Astrocyte (in vitro differentiated cells and primary cell): ENCODE measurements around the gene PI4KA. TPM values are rescaled to one million over a fixed set of nuclear protein-coding genes. Genes with fewer than 3 reads are reported as not detected.
A peak's percentile ranks its signal among the peaks of the same experiment; 100 is the strongest.

Experiments used
- DNase-seq: peaks from one replicate; pipeline ENCODE4 v3.0.0-alpha.2; 2010; ENCODE audit warnings: low read depth
- FAIRE-seq: peaks from 2 replicates; lab custom pipeline; 2011; peaks lifted over from hg19 to GRCh38; lab: Jason Lieb, UNC
- H2AFZ ChIP-seq: 2 replicates; pipeline ENCODE4 v1.6.0; 2012; ENCODE audit warnings: low read depth, low read length, inconsistent platforms
- H3K27ac ChIP-seq: 2 replicates; pipeline ENCODE4 v1.5.1; 2011; ENCODE audit warnings: low read depth, low read length, inconsistent platforms
- H3K27me3 ChIP-seq: 2 replicates; pipeline ENCODE4 v1.6.0; 2011; ENCODE audit warnings: low read length, inconsistent platforms; ENCODE audit not compliant: insufficient read depth
- H3K36me3 ChIP-seq: 2 replicates; pipeline ENCODE4 v1.5.1; 2011; ENCODE audit warnings: low read length, inconsistent platforms; ENCODE audit not compliant: insufficient read depth
- H3K4me1 ChIP-seq: 2 replicates; pipeline ENCODE4 v1.5.1; 2011; ENCODE audit warnings: low read length, inconsistent platforms; ENCODE audit not compliant: insufficient read depth
- H3K4me2 ChIP-seq: 2 replicates; pipeline ENCODE4 v1.6.0; 2012; ENCODE audit warnings: low read length, inconsistent platforms
- H3K4me3 ChIP-seq: 2 replicates; pipeline ENCODE4 v1.5.1; 2011; ENCODE audit warnings: low read depth, mild to moderate bottlenecking, low read length, inconsistent platforms; ENCODE audit not compliant: insufficient read depth
- H3K79me2 ChIP-seq: 2 replicates; pipeline ENCODE4 v1.6.0; 2012; ENCODE audit warnings: mild to moderate bottlenecking, low read length, inconsistent platforms; ENCODE audit not compliant: insufficient read depth
- H3K9ac ChIP-seq: 2 replicates; pipeline ENCODE4 v1.6.0; 2012; ENCODE audit warnings: mild to moderate bottlenecking, low read length, inconsistent platforms
- H3K9me3 ChIP-seq: 2 replicates; pipeline ENCODE4 v1.5.1; 2012; ENCODE audit warnings: low read depth, mild to moderate bottlenecking, low read length, inconsistent platforms; ENCODE audit not compliant: insufficient read depth
- H4K20me1 ChIP-seq: 2 replicates; pipeline ENCODE4 v1.6.0; 2012; ENCODE audit warnings: low read length, inconsistent platforms; ENCODE audit not compliant: insufficient read depth
- H3K27ac Mint-ChIP-seq: one replicate; pipeline ENCODE4 v1.8.0; 2021; ENCODE audit warnings: mild to moderate bottlenecking, mixed read lengths; ENCODE audit not compliant: unreplicated experiment
- H3K27me3 Mint-ChIP-seq: one replicate; pipeline ENCODE4 v1.8.0; 2021; ENCODE audit warnings: low read depth, mixed read lengths; ENCODE audit not compliant: unreplicated experiment
- H3K36me3 Mint-ChIP-seq: one replicate; pipeline ENCODE4 v1.8.0; 2021; ENCODE audit warnings: low read depth, mixed read lengths; ENCODE audit not compliant: unreplicated experiment
- H3K4me1 Mint-ChIP-seq: one replicate; pipeline ENCODE4 v1.8.0; 2021; ENCODE audit warnings: low read depth, mixed read lengths; ENCODE audit not compliant: unreplicated experiment
- H3K4me3 Mint-ChIP-seq: one replicate; pipeline ENCODE4 v1.8.0; 2021; ENCODE audit warnings: mild to moderate bottlenecking, moderate library complexity, mixed read lengths; ENCODE audit not compliant: unreplicated experiment
- H3K9me3 Mint-ChIP-seq: one replicate; pipeline ENCODE4 v1.8.0; 2021; ENCODE audit warnings: mild to moderate bottlenecking, mixed read lengths; ENCODE audit not compliant: unreplicated experiment
- EZH2 ChIP-seq: IDR thresholded peaks from 2 replicates; pipeline ENCODE4 v1.6.1; 2012; ENCODE audit warnings: mild to moderate bottlenecking, low read length, inconsistent platforms; ENCODE audit not compliant: insufficient read depth
- total RNA-seq: library from RNA; stranded (reverse); gene quantifications from 2 replicates; pipeline ENCODE4 v1.2.1, GENCODE V29; 2021
- TF ChIP-seq, protein P1 (sequence below): IDR thresholded peaks from 2 replicates; pipeline ENCODE4 v1.5.1; 2011; ENCODE audit warnings: low read depth, mild to moderate bottlenecking, inconsistent platforms, low read length, moderate library complexity; ENCODE audit not compliant: insufficient read depth

The PI4KA gene
- total RNA-seq, 1 donor from 2014 or later, result 35.9 TPM

DNA sequence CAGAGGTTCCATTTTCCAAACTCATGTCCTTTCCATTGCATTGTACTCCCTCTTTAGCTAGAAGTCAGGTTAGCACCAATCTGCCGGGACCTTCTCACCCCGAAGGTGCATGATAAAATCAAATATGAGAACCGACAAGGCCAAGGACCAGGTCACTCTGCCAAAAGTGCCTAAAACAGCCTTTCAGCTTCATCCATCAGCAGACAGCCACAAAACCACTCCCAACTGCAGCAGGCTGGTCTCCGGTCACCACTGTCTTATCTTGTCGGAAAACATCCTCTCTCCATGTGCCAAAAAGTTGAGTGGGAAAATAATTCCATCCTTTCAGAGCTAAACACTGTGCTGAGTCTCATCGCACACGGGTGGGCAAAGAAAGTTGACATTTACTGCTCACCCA is 1.4 kb downstream of the PI4KA start:
- H4K20me1 ChIP-seq, result peaks cover 50% of the 10 kb centered on the region
- no peaks in the 10 kb centered on the region for H3K36me3 ChIP-seq
- H3K79me2 ChIP-seq, result peaks cover 64% of the 10 kb centered on the region
- no peak for TF ChIP-seq EZH2
- TF ChIP-seq, protein P1, sequence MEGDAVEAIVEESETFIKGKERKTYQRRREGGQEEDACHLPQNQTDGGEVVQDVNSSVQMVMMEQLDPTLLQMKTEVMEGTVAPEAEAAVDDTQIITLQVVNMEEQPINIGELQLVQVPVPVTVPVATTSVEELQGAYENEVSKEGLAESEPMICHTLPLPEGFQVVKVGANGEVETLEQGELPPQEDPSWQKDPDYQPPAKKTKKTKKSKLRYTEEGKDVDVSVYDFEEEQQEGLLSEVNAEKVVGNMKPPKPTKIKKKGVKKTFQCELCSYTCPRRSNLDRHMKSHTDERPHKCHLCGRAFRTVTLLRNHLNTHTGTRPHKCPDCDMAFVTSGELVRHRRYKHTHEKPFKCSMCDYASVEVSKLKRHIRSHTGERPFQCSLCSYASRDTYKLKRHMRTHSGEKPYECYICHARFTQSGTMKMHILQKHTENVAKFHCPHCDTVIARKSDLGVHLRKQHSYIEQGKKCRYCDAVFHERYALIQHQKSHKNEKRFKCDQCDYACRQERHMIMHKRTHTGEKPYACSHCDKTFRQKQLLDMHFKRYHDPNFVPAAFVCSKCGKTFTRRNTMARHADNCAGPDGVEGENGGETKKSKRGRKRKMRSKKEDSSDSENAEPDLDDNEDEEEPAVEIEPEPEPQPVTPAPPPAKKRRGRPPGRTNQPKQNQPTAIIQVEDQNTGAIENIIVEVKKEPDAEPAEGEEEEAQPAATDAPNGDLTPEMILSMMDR, result no peak
- no peaks in the 10 kb centered on the region for H3K27me3 ChIP-seq
- FAIRE-seq (no peak), DNase-seq (no peak)
- Mint-ChIP-seq H3K27ac (no peak overlapping the region), H3K9me3 (no peaks in the 10 kb centered on the region), H3K4me3 (peak overlapping the region; percentile 89), H3K4me1 (peaks cover 2% of the 10 kb centered on the region), H3K27me3 (no peaks in the 10 kb centered on the region), H3K36me3 (peaks cover 4% of the 10 kb centered on the region)
- peaks cover 11% of the 10 kb centered on the region for H3K4me1 ChIP-seq
- H2AFZ ChIP-seq, result no peak overlapping the region
- no peak overlapping the region for H3K27ac ChIP-seq
- H3K4me2 ChIP-seq, result peak overlapping the region; percentile 94
- peak overlapping the region; percentile 77 for H3K4me3 ChIP-seq
- peak overlapping the region; percentile 79 for H3K9ac ChIP-seq
- no peaks in the 10 kb centered on the region for H3K9me3 ChIP-seq

DNA sequence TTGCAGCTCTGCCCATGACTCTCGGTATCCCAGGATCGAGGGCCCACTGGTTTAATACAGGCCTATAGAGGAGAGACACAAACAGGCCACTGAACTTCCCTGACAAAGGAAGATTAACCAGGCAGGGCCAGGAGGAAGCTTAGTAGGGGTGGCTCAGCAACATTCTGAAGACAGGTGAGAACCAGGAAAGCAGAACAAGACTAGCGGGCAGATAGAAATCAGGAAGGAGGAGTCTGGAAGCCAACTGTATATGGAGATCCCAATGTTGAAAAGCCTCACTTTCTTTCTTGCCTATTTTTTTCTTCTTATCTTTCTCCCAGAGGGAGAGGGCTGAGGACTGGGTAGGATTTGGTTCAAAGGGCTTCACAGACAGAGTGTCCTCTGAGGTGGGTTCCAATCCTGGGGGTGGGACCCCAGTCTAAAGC is 5.4 kb downstream of the PI4KA start:
- H2AFZ ChIP-seq, result no peak overlapping the region
- no peaks in the 10 kb centered on the region for H3K9me3 Mint-ChIP-seq
- no peak overlapping the region for H3K4me2 ChIP-seq
- no peak overlapping the region for H3K4me3 Mint-ChIP-seq
- DNase-seq, result no peak
- no peaks in the 10 kb centered on the region for H3K9me3 ChIP-seq
- H3K4me1 ChIP-seq, result peaks cover 8% of the 10 kb centered on the region
- no peak overlapping the region for H3K9ac ChIP-seq
- no peak for FAIRE-seq
- H3K36me3 Mint-ChIP-seq, result peaks cover 2% of the 10 kb centered on the region
- H3K36me3 ChIP-seq, result no peaks in the 10 kb centered on the region
- H3K27ac Mint-ChIP-seq, result no peak overlapping the region
- no peaks in the 10 kb centered on the region for H3K27me3 Mint-ChIP-seq
- no peak for TF ChIP-seq EZH2
- TF ChIP-seq, protein P1, result no peak
- H3K27me3 ChIP-seq, result no peaks in the 10 kb centered on the region
- no peak overlapping the region for H3K4me3 ChIP-seq
- H4K20me1 ChIP-seq, result peaks cover 77% of the 10 kb centered on the region
- no peak overlapping the region for H3K27ac ChIP-seq
- H3K4me1 Mint-ChIP-seq, result peaks cover 2% of the 10 kb centered on the region
- peaks cover 88% of the 10 kb centered on the region for H3K79me2 ChIP-seq

DNA sequence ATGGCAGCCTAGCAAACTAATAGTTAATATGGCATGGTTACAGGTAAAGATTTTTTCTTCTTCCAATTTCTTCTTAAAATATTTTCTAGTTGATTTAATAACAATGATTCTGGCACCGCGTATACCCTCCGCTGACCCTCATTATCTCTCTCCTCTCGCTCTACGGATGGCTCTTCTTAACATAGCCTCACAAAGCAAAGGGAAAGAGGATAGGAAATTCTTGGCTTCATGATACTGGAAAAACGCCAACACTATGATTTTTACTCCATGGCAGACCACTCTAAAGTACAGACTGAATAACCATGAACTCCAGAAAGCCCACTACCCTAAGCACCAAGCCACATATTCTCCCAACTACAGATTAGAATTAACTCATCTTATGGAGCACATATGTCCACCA is 6.1 kb downstream of the PI4KA start:
- DNase-seq (no peak), FAIRE-seq (no peak)
- H4K20me1 ChIP-seq, result peaks cover 79% of the 10 kb centered on the region

More for the DNA sequence above, 6.1 kb downstream of the PI4KA start:
- Histone ChIP-seq H3K27ac (no peak overlapping the region), H3K4me2 (no peak overlapping the region), H3K27me3 (no peaks in the 10 kb centered on the region), H3K4me3 (no peak overlapping the region), H3K9me3 (no peaks in the 10 kb centered on the region), H3K9ac (no peak overlapping the region), H2AFZ (no peak overlapping the region), H3K4me1 (peaks cover 5% of the 10 kb centered on the region), H3K36me3 (no peaks in the 10 kb centered on the region), H3K79me2 (peaks cover 88% of the 10 kb centered on the region)
- Mint-ChIP-seq H3K36me3 (peaks cover 2% of the 10 kb centered on the region), H3K4me3 (no peak overlapping the region), H3K27ac (no peak overlapping the region), H3K27me3 (no peaks in the 10 kb centered on the region), H3K4me1 (peaks cover 2% of the 10 kb centered on the region), H3K9me3 (no peaks in the 10 kb centered on the region)
- no peak for TF ChIP-seq EZH2
- TF ChIP-seq, protein P1, result no peak
